Muscle layer of colon (tissue), 2 donors: ENCODE data around the gene ITGA1.
"Not testable (repeated sequence)": the region's sequence is repeated elsewhere in the genome, so short reads cannot be mapped to it uniquely, and the experiment has no call there.

Experiments used
- H3K27ac ChIP-seq: one replicate; pipeline ENCODE4 v1.7.0; 2013; ENCODE audit warnings: low read depth, mild to moderate bottlenecking, low read length, moderate library complexity
- H3K27me3 ChIP-seq, 2 donors: one replicate each; pipeline ENCODE4 v1.7.0; 2013; ENCODE audit warnings: low read length in 2 of 2, mild to moderate bottlenecking in 2 of 2; ENCODE audit not compliant: insufficient read depth in 2 of 2, control insufficient read depth in 1 of 2
- H3K36me3 ChIP-seq: one replicate; pipeline ENCODE4 v1.7.0; 2013; ENCODE audit warnings: mild to moderate bottlenecking, low read length; ENCODE audit not compliant: insufficient read depth
- H3K4me1 ChIP-seq: one replicate; pipeline ENCODE4 v1.7.0; 2013; ENCODE audit warnings: mild to moderate bottlenecking, low read length; ENCODE audit not compliant: insufficient read depth
- H3K4me3 ChIP-seq, 2 donors: one replicate each; pipeline ENCODE4 v1.7.0; 2013; ENCODE audit warnings: low read length in 2 of 2, low read depth in 1 of 2, mild to moderate bottlenecking in 1 of 2, moderate library complexity in 1 of 2
- H3K9ac ChIP-seq: one replicate; pipeline ENCODE4 v1.7.0; 2013; ENCODE audit warnings: low read length
- H3K9me3 ChIP-seq: one replicate; pipeline ENCODE4 v1.7.0; 2013; ENCODE audit warnings: mild to moderate bottlenecking, low read length
- donor health status: abdominal sarcoma.
- donor health status: Adenocarcinoma of cecum.

ITGA1 gene

GRCh38 chr5:52817818-52818217 is 30.1 kb downstream of the ITGA1 start:
- Histone ChIP-seq H3K27me3 (no peaks in the 10 kb centered on the region), H3K4me3 (no peak overlapping the region), H3K36me3 (no peaks in the 10 kb centered on the region), H3K9ac (no peak overlapping the region), H3K4me1 (peaks cover 64% of the 10 kb centered on the region), H3K9me3 (no peaks in the 10 kb centered on the region), H3K27ac (no peak overlapping the region)

GRCh38 chr5:52818360-52818759 is 30.6 kb downstream of the ITGA1 start:
- Histone ChIP-seq H3K4me3 (no peak overlapping the region), H3K9ac (no peak overlapping the region), H3K4me1 (peaks cover 60% of the 10 kb centered on the region), H3K27ac (no peak overlapping the region), H3K9me3 (no peaks in the 10 kb centered on the region), H3K27me3 (no peaks in the 10 kb centered on the region), H3K36me3 (no peaks in the 10 kb centered on the region)

- H3K4me1 ChIP-seq, result peaks cover 60% of the 10 kb centered on the region
- H3K27ac ChIP-seq, H3K9me3 ChIP-seq, H3K4me3 ChIP-seq, H3K9ac ChIP-seq, H3K27me3 ChIP-seq, H3K36me3 ChIP-seq: not testable (repeated sequence)
Measured at GRCh38 chr5:52818807-52819206, 31.1 kb downstream of the ITGA1 start.

- Histone ChIP-seq H3K9me3 (no peaks in the 10 kb centered on the region), H3K4me3 (no peak overlapping the region), H3K27ac (peak overlapping the region; percentile 41), H3K36me3 (no peaks in the 10 kb centered on the region), H3K27me3 (no peaks in the 10 kb centered on the region), H3K4me1 (peaks cover 33% of the 10 kb centered on the region), H3K9ac (no peak overlapping the region)
Measured at GRCh38 chr5:52821901-52822300, 34.2 kb downstream of the ITGA1 start.

- Histone ChIP-seq H3K27me3 (no peaks in the 10 kb centered on the region), H3K36me3 (no peaks in the 10 kb centered on the region), H3K4me3 (no peak overlapping the region), H3K4me1 (peaks cover 31% of the 10 kb centered on the region), H3K9me3 (no peaks in the 10 kb centered on the region), H3K27ac (peak overlapping the region; percentile 41), H3K9ac (no peak overlapping the region)
Measured at GRCh38 chr5:52822437-52822836, 34.7 kb downstream of the ITGA1 start.

GRCh38 chr5:52824827-52825226 is 37.1 kb downstream of the ITGA1 start:
- H3K4me1 ChIP-seq, result peaks cover 25% of the 10 kb centered on the region
- no peak overlapping the region for H3K27ac ChIP-seq

GRCh38 chr5:52825826-52826225 is 38.1 kb downstream of the ITGA1 start:
- Histone ChIP-seq H3K27ac (no peak overlapping the region), H3K4me3 (no peak overlapping the region), H3K9ac (no peak overlapping the region), H3K36me3 (no peaks in the 10 kb centered on the region), H3K4me1 (peaks cover 33% of the 10 kb centered on the region), H3K27me3 (no peaks in the 10 kb centered on the region), H3K9me3 (no peaks in the 10 kb centered on the region)

More at GRCh38 chr5:52824827-52825226, 37.1 kb downstream of the ITGA1 start:
- no peaks in the 10 kb centered on the region for H3K27me3 ChIP-seq
- H3K36me3 ChIP-seq, result no peaks in the 10 kb centered on the region
- H3K9ac ChIP-seq, result no peak overlapping the region
- H3K4me3 ChIP-seq, result no peak overlapping the region
- H3K9me3 ChIP-seq, result no peaks in the 10 kb centered on the region

GRCh38 chr5:52827815-52828214 is 40.1 kb downstream of the ITGA1 start:
- H3K4me1 ChIP-seq, result peaks cover 25% of the 10 kb centered on the region
- no peak overlapping the region for H3K27ac ChIP-seq

GRCh38 chr5:52829664-52830063 is 41.9 kb downstream of the ITGA1 start:
- no peaks in the 10 kb centered on the region for H3K9me3 ChIP-seq
- H3K27me3 ChIP-seq, result no peaks in the 10 kb centered on the region
- no peaks in the 10 kb centered on the region for H3K36me3 ChIP-seq
- H3K9ac ChIP-seq, result no peak overlapping the region
- peaks cover 22% of the 10 kb centered on the region for H3K4me1 ChIP-seq
- no peak overlapping the region for H3K27ac ChIP-seq
- no peak overlapping the region for H3K4me3 ChIP-seq

More at GRCh38 chr5:52827815-52828214, 40.1 kb downstream of the ITGA1 start:
- Histone ChIP-seq H3K4me3 (no peak overlapping the region), H3K36me3 (no peaks in the 10 kb centered on the region), H3K9me3 (no peaks in the 10 kb centered on the region), H3K9ac (no peak overlapping the region), H3K27me3 (no peaks in the 10 kb centered on the region)

- Histone ChIP-seq H3K9ac (no peak overlapping the region), H3K36me3 (no peaks in the 10 kb centered on the region), H3K4me3 (no peak overlapping the region), H3K27ac (peak overlapping the region; percentile 14), H3K9me3 (no peaks in the 10 kb centered on the region), H3K27me3 (no peaks in the 10 kb centered on the region), H3K4me1 (peaks cover 23% of the 10 kb centered on the region)
Measured at GRCh38 chr5:52830650-52831049, 42.9 kb downstream of the ITGA1 start.

- Histone ChIP-seq H3K9me3 (no peaks in the 10 kb centered on the region), H3K27ac (no peak overlapping the region), H3K4me3 (no peak overlapping the region), H3K27me3 (no peaks in the 10 kb centered on the region), H3K4me1 (peaks cover 35% of the 10 kb centered on the region), H3K9ac (no peak overlapping the region), H3K36me3 (no peaks in the 10 kb centered on the region)
Measured at GRCh38 chr5:52831786-52832511, 44.2 kb downstream of the ITGA1 start.

- H3K4me1 ChIP-seq, result peaks cover 51% of the 10 kb centered on the region
- no peaks in the 10 kb centered on the region for H3K27me3 ChIP-seq
- no peak overlapping the region for H3K27ac ChIP-seq
Measured at GRCh38 chr5:52834320-52834719, 46.6 kb downstream of the ITGA1 start.

More at GRCh38 chr5:52834320-52834719, 46.6 kb downstream of the ITGA1 start:
- Histone ChIP-seq H3K9ac (no peak overlapping the region), H3K4me3 (no peak overlapping the region), H3K9me3 (no peaks in the 10 kb centered on the region), H3K36me3 (no peaks in the 10 kb centered on the region)
